ENCODE measurements around the gene OPA1. TPM values are rescaled to one million over a fixed set of nuclear protein-coding genes. Genes with fewer than 3 reads are reported as not detected.

Gene OPA1
- total RNA-seq, 1 experiment from 2014 or later: 75.4 TPM

DNA sequence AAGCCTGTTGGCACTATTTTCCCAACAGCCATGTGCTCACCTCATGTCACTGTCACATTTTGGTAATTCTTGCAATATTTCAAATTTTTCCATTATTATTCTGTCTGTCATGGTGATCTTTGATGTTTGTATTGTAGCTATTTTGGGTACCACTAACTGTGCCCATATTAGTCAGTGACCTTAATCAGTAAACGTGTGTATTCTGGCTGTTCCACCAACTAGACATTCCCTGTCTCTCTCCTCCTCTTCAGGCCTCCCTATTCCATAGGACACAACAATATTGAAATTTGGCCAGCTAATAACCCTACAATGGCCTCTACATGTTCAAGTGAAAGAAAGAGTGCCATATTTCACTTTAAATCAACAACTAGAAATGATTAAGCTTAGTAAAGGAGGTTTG lies 88.6 kb downstream of the OPA1 start:
- H3K79me2 ChIP-seq (ENCODE audit: insufficient read depth, low read length): no peaks in the 10 kb centered on the region
- no peak overlapping the region for H2BK120ac ChIP-seq (ENCODE audit: low read depth, low read length, poor library complexity, severe bottlenecking)
- no peaks in the 10 kb centered on the region for H4K20me1 ChIP-seq (ENCODE audit: control insufficient read depth, insufficient read depth, insufficient read length)
- no peak overlapping the region for H3K4me2 ChIP-seq (ENCODE audit: insufficient read depth, insufficient read length, low read length)
- no peak overlapping the region for H3K14ac ChIP-seq (ENCODE audit: insufficient read depth, low read length)
- no peak overlapping the region for H4K5ac ChIP-seq (ENCODE audit: insufficient read length, low read depth, low read length)
- H3K23me2 ChIP-seq (ENCODE audit: insufficient read length, low read depth, low read length, poor library complexity, severe bottlenecking): no peaks in the 10 kb centered on the region
- H4K91ac ChIP-seq (ENCODE audit: insufficient read length, low read depth, low read length): no peak overlapping the region
- Mint-ChIP-seq H3K9me3 (no peaks in the 10 kb centered on the region), H3K27ac (no peak overlapping the region), H3K4me3 (no peak overlapping the region), H3K27me3 (ENCODE audit: low read depth) (no peaks in the 10 kb centered on the region), H3K4me1 (peaks cover 0 to 6% of the 10 kb centered on the region in 2 experiments; a peak in 2 of 4 replicates), H3K36me3 (ENCODE audit: insufficient read depth in 1 of 3, low read depth in 3 of 3) (peaks cover 3 to 18% (median 15%) of the 10 kb centered on the region in 3 experiments; a peak in 4 of 7 replicates)
- H3K4me1 ChIP-seq (ENCODE audit: insufficient read depth, low read length): no peaks in the 10 kb centered on the region
- no peak overlapping the region for H3K9ac ChIP-seq (ENCODE audit: extremely low read depth, insufficient read length, low read length)
- H3K79me1 ChIP-seq (ENCODE audit: insufficient read depth, low read depth, low read length, poor library complexity, severe bottlenecking): no peaks in the 10 kb centered on the region
- TF ChIP-seq, protein P1, sequence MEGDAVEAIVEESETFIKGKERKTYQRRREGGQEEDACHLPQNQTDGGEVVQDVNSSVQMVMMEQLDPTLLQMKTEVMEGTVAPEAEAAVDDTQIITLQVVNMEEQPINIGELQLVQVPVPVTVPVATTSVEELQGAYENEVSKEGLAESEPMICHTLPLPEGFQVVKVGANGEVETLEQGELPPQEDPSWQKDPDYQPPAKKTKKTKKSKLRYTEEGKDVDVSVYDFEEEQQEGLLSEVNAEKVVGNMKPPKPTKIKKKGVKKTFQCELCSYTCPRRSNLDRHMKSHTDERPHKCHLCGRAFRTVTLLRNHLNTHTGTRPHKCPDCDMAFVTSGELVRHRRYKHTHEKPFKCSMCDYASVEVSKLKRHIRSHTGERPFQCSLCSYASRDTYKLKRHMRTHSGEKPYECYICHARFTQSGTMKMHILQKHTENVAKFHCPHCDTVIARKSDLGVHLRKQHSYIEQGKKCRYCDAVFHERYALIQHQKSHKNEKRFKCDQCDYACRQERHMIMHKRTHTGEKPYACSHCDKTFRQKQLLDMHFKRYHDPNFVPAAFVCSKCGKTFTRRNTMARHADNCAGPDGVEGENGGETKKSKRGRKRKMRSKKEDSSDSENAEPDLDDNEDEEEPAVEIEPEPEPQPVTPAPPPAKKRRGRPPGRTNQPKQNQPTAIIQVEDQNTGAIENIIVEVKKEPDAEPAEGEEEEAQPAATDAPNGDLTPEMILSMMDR (conservative IDR thresholded peaks at IDR 0.05): no peak
- no peak for DNase-seq
- H3K27me3 ChIP-seq (ENCODE audit: insufficient read depth, low read length): no peaks in the 10 kb centered on the region
- no peak overlapping the region for H3K18ac ChIP-seq (ENCODE audit: insufficient read length, low read depth, low read length)
- WGBS (ENCODE audit: extremely low coverage, insufficient read length, low lambda C conversion rate): no CpG with 5 or more reads among the region's 1 CpG
- H2AK5ac ChIP-seq (ENCODE audit: insufficient read length, low read length): no peak overlapping the region
- H2BK20ac ChIP-seq (ENCODE audit: low read depth, low read length, poor library complexity, severe bottlenecking): no peak overlapping the region
- no peak overlapping the region for H2BK15ac ChIP-seq (ENCODE audit: low read depth, low read length)
- no peak overlapping the region for H3K4ac ChIP-seq (ENCODE audit: low read depth, low read length)
- H3K23ac ChIP-seq (ENCODE audit: insufficient read length, low read depth, low read length): no peak overlapping the region
- no peak overlapping the region for H3K27ac ChIP-seq (ENCODE audit: insufficient read length, low read depth, low read length)
- H3K9me3 ChIP-seq (ENCODE audit: control insufficient read depth, low read depth, low read length): no peaks in the 10 kb centered on the region
- no peak overlapping the region for H3K56ac ChIP-seq (ENCODE audit: insufficient read length, low read depth, low read length)
- no peak overlapping the region for H2BK5ac ChIP-seq (ENCODE audit: insufficient read length, low read length)
- H4K8ac ChIP-seq (replicated peaks; ENCODE audit: insufficient read length, low read depth, low read length): no peak overlapping the region
- H2AFZ ChIP-seq (ENCODE audit: low read length): no peak overlapping the region
- no peak overlapping the region for H2BK12ac ChIP-seq (ENCODE audit: insufficient read length, low read depth, low read length)
- H3T11ph ChIP-seq (ENCODE audit: low read length): no peak overlapping the region
